HCT116 (cell line): ENCODE data around the gene GABRB3. TPM values are rescaled to one million over a fixed set of nuclear protein-coding genes. Genes with fewer than 3 reads are reported as not detected.

Experiments used
- ATAC-seq: fragments of 200-7000 bp; cut with Tn5 transposase; 2 replicates; pipeline ENCODE4 v1.9.1; 2020; ENCODE audit warnings: mild to moderate bottlenecking, moderate library complexity
- BruUV-seq: library from RNA; stranded (reverse); fragments of 400-500 nt; replicated peaks from 2 replicates; lab custom pipeline; 2021; lab: Mats Ljungman, UMichigan
- CTCF ChIA-PET: fragments of 300-600 bp; sonication (Branson Sonifier 250); formaldehyde crosslinking; loops from one replicate; lab custom pipeline; 2021; ENCODE audit warnings: antibody characterized with exemption; lab: Charles Lee
- POLR2A ChIA-PET: fragments of 300-600, 350-600 bp; sonication (Branson Sonifier 250); formaldehyde crosslinking; loops from one replicate; lab custom pipeline; 2021; ENCODE audit warnings: antibody characterized with exemption; lab: Charles Lee
- RAD21 ChIA-PET, 2 experiments: fragments of 300-600 bp; sonication (Branson Sonifier 250); formaldehyde crosslinking; loops; one replicate each; lab custom pipeline; 2023; ENCODE audit warnings: low total read pairs in 2 of 2; ENCODE audit not compliant: uncharacterized antibody in 2 of 2, unreplicated experiment in 2 of 2, low non-redundant PET in 1 of 2; lab: Charles Lee
- DNase-seq: peaks from one replicate; pipeline ENCODE4 v3.0.0-alpha.2; 2010; ENCODE audit warnings: low read depth, low spot score
- H2AFZ ChIP-seq: fragments of 200-600 bp; shearing (Covaris generic), sonication (generic); 2 replicates; pipeline ENCODE4 v1.6.1; 2017; ENCODE audit warnings: low read depth, mixed run types, mixed read lengths, antibody characterized with exemption, low read length; ENCODE audit not compliant: poor library complexity, severe bottlenecking
- H3K27ac ChIP-seq: 2 replicates; pipeline ENCODE4 v1.5.1; 2012; ENCODE audit warnings: low read depth, low read length
- H3K27me3 ChIP-seq: fragments of 200-600 bp; sonication (generic); 2 replicates; pipeline ENCODE4 v1.6.1; 2016; ENCODE audit warnings: mixed run types, low read length, mixed read lengths; ENCODE audit not compliant: insufficient read depth
- H3K36me3 ChIP-seq, 2 experiments: fragments of 200-500 bp in 1 of 2; fragments of 200-600 bp in 1 of 2; sonication (Bioruptor generic) in 1 of 2; sonication (generic) in 1 of 2; 2 replicates each; pipeline versions ENCODE4 v1.5.1 to v1.6.1; 2014 to 2016; ENCODE audit warnings: low read length in 2 of 2, inconsistent platforms in 1 of 2, mixed read lengths in 1 of 2, mixed run types in 1 of 2; ENCODE audit not compliant: insufficient read depth in 2 of 2, control insufficient read depth in 1 of 2
- H3K4me1 ChIP-seq, 2 experiments: fragments of 200-600 bp in 1 of 2; sonication (generic) in 1 of 2; 2 replicates each; pipeline versions ENCODE4 v1.5.1 to v1.6.1; 2012 to 2017; ENCODE audit warnings: low read length in 2 of 2, inconsistent platforms in 1 of 2, mild to moderate bottlenecking in 1 of 2, mixed read lengths in 1 of 2, mixed run types in 1 of 2, moderate library complexity in 1 of 2; ENCODE audit not compliant: insufficient read depth in 2 of 2, control insufficient read depth in 1 of 2
- H3K4me2 ChIP-seq: fragments of 200-600 bp; sonication (generic); 2 replicates; pipeline ENCODE4 v1.6.1; 2017; ENCODE audit warnings: mixed run types, low read length, mixed read lengths
- H3K4me3 ChIP-seq, 2 experiments: fragments of 200-600 bp in 1 of 2; sonication (generic) in 1 of 2; replicated peaks in 1 of 2; 2 replicates each; pipeline ENCODE4 v1.5.1; 2011 to 2016; ENCODE audit warnings: low read length in 2 of 2, control low read depth in 1 of 2, low read depth in 1 of 2, mild to moderate bottlenecking in 1 of 2, mixed read lengths in 1 of 2, mixed run types in 1 of 2
- H3K79me2 ChIP-seq: fragments of 200-600 bp; sonication (generic); 2 replicates; pipeline ENCODE4 v1.6.1; 2017; ENCODE audit warnings: mild to moderate bottlenecking, mixed run types, low read length, moderate library complexity, mixed read lengths; ENCODE audit not compliant: insufficient read depth
- H3K9ac ChIP-seq: fragments of 200-600 bp; sonication (generic); 2 replicates; pipeline ENCODE4 v1.6.1; 2016; ENCODE audit warnings: low read length, mixed read lengths
- H3K9me2 ChIP-seq: fragments of 200-600 bp; sonication (generic), shearing (Covaris generic); 2 replicates; pipeline ENCODE4 v1.6.1; 2017; ENCODE audit warnings: mixed run types, mild to moderate bottlenecking, moderate library complexity; ENCODE audit not compliant: insufficient read depth
- H3K9me3 ChIP-seq, 2 experiments: fragments of 200-500 bp in 1 of 2; fragments of 200-600 bp in 1 of 2; sonication (Bioruptor generic) in 1 of 2; sonication (generic) in 1 of 2; 2 replicates each; pipeline ENCODE4 v1.6.1; 2014 to 2017; ENCODE audit warnings: low read length in 2 of 2, mixed read lengths in 2 of 2, inconsistent platforms in 1 of 2, low read depth in 1 of 2, mild to moderate bottlenecking in 1 of 2, mixed run types in 1 of 2, moderate library complexity in 1 of 2; ENCODE audit not compliant: control insufficient read depth in 1 of 2, insufficient read depth in 1 of 2
- H4K20me1 ChIP-seq: fragments of 200-600 bp; sonication (generic), shearing (Covaris generic); 2 replicates; pipeline ENCODE4 v1.6.1; 2017; ENCODE audit warnings: mixed run types, mild to moderate bottlenecking, moderate library complexity; ENCODE audit not compliant: insufficient read depth
- ATF3 ChIP-seq: IDR thresholded peaks from 2 replicates; pipeline ENCODE4 v1.6.1; 2012
- CBX3 ChIP-seq: IDR thresholded peaks from 2 replicates; pipeline ENCODE4 v1.6.1; 2012; ENCODE audit warnings: low read depth
- CEBPB ChIP-seq: IDR thresholded peaks from 2 replicates; pipeline ENCODE4 v1.6.1; 2012; ENCODE audit warnings: low read depth
- EGR1 ChIP-seq: IDR thresholded peaks from 2 replicates; pipeline ENCODE4 v1.6.1; 2012; ENCODE audit warnings: low read depth
- ELF1 ChIP-seq: IDR thresholded peaks from 2 replicates; pipeline ENCODE4 v1.6.1; 2012; ENCODE audit warnings: low read depth, borderline replicate concordance
- EZH2 ChIP-seq: fragments of 200-600 bp; sonication (generic); IDR thresholded peaks from 2 replicates; pipeline ENCODE4 v1.6.1; 2017; ENCODE audit warnings: antibody characterized with exemption, mixed run types
- EZH2phosphoT487 ChIP-seq: fragments of 200-600 bp; IDR thresholded peaks from 2 replicates; pipeline ENCODE4 v1.6.1; 2018; ENCODE audit warnings: antibody characterized with exemption, borderline replicate concordance
- JUND ChIP-seq: IDR thresholded peaks from 2 replicates; pipeline ENCODE4 v1.6.1; 2012
- POLR2A ChIP-seq: IDR thresholded peaks from 2 replicates; pipeline ENCODE4 v1.7.0; 2011; ENCODE audit warnings: borderline replicate concordance; ENCODE audit not compliant: insufficient read depth, insufficient read length; ENCODE audit errors: extremely low read depth
- POLR2AphosphoS5 ChIP-seq: IDR thresholded peaks from 2 replicates; pipeline ENCODE4 v1.6.1; 2011; ENCODE audit warnings: mild to moderate bottlenecking, low read depth, low read length, moderate library complexity
- RAD21 ChIP-seq: IDR thresholded peaks from 2 replicates; pipeline ENCODE4 v1.6.1; 2012; ENCODE audit warnings: low read depth, mild to moderate bottlenecking
- REST ChIP-seq: IDR thresholded peaks from 2 replicates; pipeline ENCODE4 v1.6.1; 2012; ENCODE audit warnings: low read depth
- SIN3A ChIP-seq: IDR thresholded peaks from 2 replicates; pipeline ENCODE4 v1.6.1; 2012; ENCODE audit warnings: low read depth
- SP1 ChIP-seq: IDR thresholded peaks from 2 replicates; pipeline ENCODE4 v1.6.1; 2012; ENCODE audit warnings: low read depth
- SRF ChIP-seq: IDR thresholded peaks from 2 replicates; pipeline ENCODE4 v1.6.1; 2012; ENCODE audit warnings: low read depth
- TCF7L2 ChIP-seq: IDR thresholded peaks from 2 replicates; pipeline ENCODE4 v1.7.0; 2011; ENCODE audit warnings: borderline replicate concordance, inconsistent platforms; ENCODE audit not compliant: insufficient read depth, insufficient read length; ENCODE audit errors: extremely low read depth
- ZBTB33 ChIP-seq: IDR thresholded peaks from 2 replicates; pipeline ENCODE4 v1.6.1; 2011; ENCODE audit warnings: mild to moderate bottlenecking, low read length, moderate library complexity; ENCODE audit not compliant: insufficient replicate concordance; ENCODE audit errors: extremely low read depth
- ZFX ChIP-seq: fragments of 450-650 bp; IDR thresholded peaks from 2 replicates; pipeline ENCODE4 v1.6.1; 2017
- ZNF274 ChIP-seq: fragments of 200-500 bp; sonication (Bioruptor generic); IDR thresholded peaks from 2 replicates; pipeline ENCODE4 v1.6.1; 2014; ENCODE audit warnings: mild to moderate bottlenecking, low read depth, low read length, inconsistent platforms
- intact Hi-C: fragments of 100-400 bp; cut with micrococcal nuclease; formaldehyde crosslinking; loops from 2 replicates; pipeline ENCODE4 v1.10.0; 2022
- total RNA-seq: library from RNA; stranded (reverse); gene quantifications from one replicate; pipeline ENCODE4 v1.2.1, GENCODE V29; 2021; ENCODE audit not compliant: unreplicated experiment

GABRB3 gene
- total RNA-seq, 1 experiment from 2014 or later = 0.52 TPM

- H3K9ac ChIP-seq = no peak overlapping the region
- H2AFZ ChIP-seq = no peak overlapping the region
- ChIA-PET POLR2A (no interaction called here), CTCF (no interaction called here), RAD21 (no interaction called here)
- TF ChIP-seq ZNF274 (no peak), JUND (no peak), POLR2A (no peak), TCF7L2 (no peak), EZH2phosphoT487 (no peak), REST (no peak), EGR1 (no peak), EZH2 (no peak), CEBPB (no peak), SRF (no peak), RAD21 (no peak), SP1 (no peak), ATF3 (no peak), ZFX (no peak), ELF1 (no peak), POLR2AphosphoS5 (no peak), SIN3A (no peak), CBX3 (no peak), ZBTB33 (no peak)
- no peak overlapping the region for H3K27ac ChIP-seq
- no peak overlapping the region for H3K4me3 ChIP-seq
- no peaks in the 10 kb centered on the region for H3K4me1 ChIP-seq
- H3K4me2 ChIP-seq = no peak overlapping the region
- no peaks in the 10 kb centered on the region for H4K20me1 ChIP-seq
- no peaks in the 10 kb centered on the region for H3K36me3 ChIP-seq
- peaks cover 5 to 53% of the 10 kb centered on the region in 2 experiments; a peak in 2 of 4 replicates for H3K9me3 ChIP-seq
- ATAC-seq (no peak), DNase-seq (no peak)
- no TSS peak for BruUV-seq
- no peaks in the 10 kb centered on the region for H3K27me3 ChIP-seq
- H3K79me2 ChIP-seq = no peaks in the 10 kb centered on the region
- no peaks in the 10 kb centered on the region for H3K9me2 ChIP-seq
- intact Hi-C loops = no loop called here
Observed at GRCh38 chr15:26641144-26641543, 131.7 kb downstream of the GABRB3 start.
